Liver (tissue), 9 donors: Measurements from ENCODE around the gene ADCY2. TPM values are rescaled to one million over a fixed set of nuclear protein-coding genes. Genes with fewer than 3 reads are reported as not detected.

Experiments used
- DNase-seq: peaks from one replicate; pipeline ENCODE4 v3.0.0-alpha.2; 2017; ENCODE audit warnings: low spot score
- H3K27ac ChIP-seq, 2 donors: one replicate each; pipeline ENCODE4 v1.7.0; 2013; ENCODE audit warnings: inconsistent platforms in 2 of 2, low read length in 2 of 2, control low read depth in 1 of 2, low read depth in 1 of 2, mild to moderate bottlenecking in 1 of 2
- H3K27me3 ChIP-seq, 4 donors: one replicate each; pipeline versions ENCODE4 v1.6.1 to v1.7.0; 2013; ENCODE audit warnings: low read length in 3 of 4, inconsistent platforms in 1 of 4, mild to moderate bottlenecking in 1 of 4, moderate library complexity in 1 of 4; ENCODE audit not compliant: control insufficient read depth in 4 of 4, insufficient read depth in 4 of 4
- H3K36me3 ChIP-seq, 4 donors: one replicate each; pipeline versions ENCODE4 v1.6.1 to v1.7.0; 2013; ENCODE audit warnings: low read length in 3 of 4, mild to moderate bottlenecking in 3 of 4, low read depth in 1 of 4, moderate library complexity in 1 of 4; ENCODE audit not compliant: control insufficient read depth in 4 of 4, insufficient read depth in 3 of 4
- H3K4me1 ChIP-seq, 4 donors: one replicate each; pipeline versions ENCODE4 v1.6.1 to v1.7.0; 2013; ENCODE audit warnings: low read length in 3 of 4, mild to moderate bottlenecking in 3 of 4, moderate library complexity in 1 of 4; ENCODE audit not compliant: control insufficient read depth in 4 of 4, insufficient read depth in 4 of 4
- H3K4me3 ChIP-seq, 3 donors: one replicate each; pipeline versions ENCODE4 v1.6.1 to v1.7.0; 2013; ENCODE audit warnings: low read length in 3 of 3, control low read depth in 1 of 3, low read depth in 1 of 3, mild to moderate bottlenecking in 1 of 3
- H3K9ac ChIP-seq, 2 donors: one replicate each; pipeline ENCODE4 v1.7.0; 2013; ENCODE audit warnings: low read length in 2 of 2, mild to moderate bottlenecking in 2 of 2, moderate library complexity in 2 of 2, control low read depth in 1 of 2, low read depth in 1 of 2
- H3K9me3 ChIP-seq, 4 donors: one replicate each; pipeline versions ENCODE4 v1.6.1 to v1.7.0; 2013; ENCODE audit warnings: low read length in 3 of 4; ENCODE audit not compliant: control insufficient read depth in 4 of 4
- ATF3 ChIP-seq: IDR thresholded peaks from 2 replicates; pipeline ENCODE4 v1.6.1; 2016; ENCODE audit warnings: antibody characterized with exemption
- CTCF ChIP-seq: fragments of 150-350 bp; IDR thresholded peaks from 2 replicates; pipeline ENCODE4 v1.5.1; 2017; ENCODE audit warnings: improper control_type of control experiment, low read depth, low read length; ENCODE audit not compliant: missing input control
- EGR1 ChIP-seq, 2 donors: IDR thresholded peaks; 2 replicates each; pipeline ENCODE4 v1.6.1; 2016 to 2018; ENCODE audit warnings: antibody characterized with exemption in 2 of 2, low read depth in 2 of 2
- FOXA1 ChIP-seq: IDR thresholded peaks from 2 replicates; pipeline ENCODE4 v1.6.1; 2016; ENCODE audit warnings: antibody characterized with exemption
- FOXA2 ChIP-seq: IDR thresholded peaks from 2 replicates; pipeline ENCODE4 v1.6.1; 2016; ENCODE audit warnings: antibody characterized with exemption
- GABPA ChIP-seq, 2 donors: IDR thresholded peaks in 1 of 2; conservative IDR thresholded peaks in 1 of 2; 2 replicates each; pipeline ENCODE4 v1.6.1; 2016; ENCODE audit warnings: antibody characterized with exemption in 2 of 2, mild to moderate bottlenecking in 1 of 2, moderate library complexity in 1 of 2
- HNF4A ChIP-seq, 2 donors: conservative IDR thresholded peaks; 2 replicates each; pipeline ENCODE4 v1.6.1; 2016; ENCODE audit warnings: antibody characterized with exemption in 2 of 2, mild to moderate bottlenecking in 2 of 2
- HNF4G ChIP-seq: IDR thresholded peaks from 2 replicates; pipeline ENCODE4 v1.6.1; 2016; ENCODE audit warnings: antibody characterized with exemption
- JUND ChIP-seq, 2 donors: IDR thresholded peaks; 2 replicates each; pipeline ENCODE4 v1.6.1; 2016; ENCODE audit warnings: antibody characterized with exemption in 2 of 2
- NR2F2 ChIP-seq: IDR thresholded peaks from 2 replicates; pipeline ENCODE4 v1.6.1; 2016; ENCODE audit warnings: antibody characterized with exemption
- RAD21 ChIP-seq, 2 donors: IDR thresholded peaks; 2 replicates each; pipeline ENCODE4 v1.6.1; 2016; ENCODE audit warnings: antibody characterized with exemption in 2 of 2, mild to moderate bottlenecking in 2 of 2
- REST ChIP-seq: IDR thresholded peaks from 2 replicates; pipeline ENCODE4 v1.6.1; 2016; ENCODE audit warnings: antibody characterized with exemption, mild to moderate bottlenecking
- RXRA ChIP-seq, 2 donors: IDR thresholded peaks; 2 replicates each; pipeline ENCODE4 v1.6.1; 2017 to 2018; ENCODE audit warnings: antibody characterized with exemption in 2 of 2, mild to moderate bottlenecking in 1 of 2
- SP1 ChIP-seq: IDR thresholded peaks from 2 replicates; pipeline ENCODE4 v1.6.1; 2018; ENCODE audit warnings: antibody characterized with exemption, mild to moderate bottlenecking
- TAF1 ChIP-seq: conservative IDR thresholded peaks from 2 replicates; pipeline ENCODE4 v1.6.1; 2016; ENCODE audit warnings: antibody characterized with exemption, mild to moderate bottlenecking
- YY1 ChIP-seq: IDR thresholded peaks from 2 replicates; pipeline ENCODE4 v1.6.1; 2016; ENCODE audit warnings: antibody characterized with exemption, mild to moderate bottlenecking
- ZBTB33 ChIP-seq: IDR thresholded peaks from 2 replicates; pipeline ENCODE4 v1.6.1; 2016; ENCODE audit warnings: antibody characterized with exemption
- WGBS: extraction: QIAGEN DNeasy Blood & Tissue Kit; methylation state at CpG from one replicate; pipeline ENCODE4 v1.1.7; 2013; 5-methylcytosine and 5-hydroxymethylcytosine counted together
- polyA plus RNA-seq, 2 donors: library from polyadenylated mRNA; stranded (reverse) in 1 of 2; unstranded in 1 of 2; fragments of 200-250 nt in 1 of 2; fragments of >200 nt in 1 of 2; fragmentation: Nextera tagmentation in 1 of 2; extraction: Ambion mirVana in 1 of 2; gene quantifications; one replicate each; pipeline versions ENCODE4 v1.2.1 to v1.2.3, GENCODE V29; 2013 to 2015
- total RNA-seq, 2 donors: library from RNA; depleted of rRNA; stranded (reverse); fragments of >200 nt; gene quantifications; one replicate each; pipeline ENCODE4 v1.2.3, GENCODE V29; 2014
- donor health status: healthy.
- donor health status: healthy.
- donor health status: healthy.
- donor health status: healthy.
- donor health status: healthy.

ADCY2 gene
- total and polyA plus RNA-seq, 4 donors = not detected

GRCh38 chr5:7857361-7857760 lies 461.4 kb downstream of the ADCY2 start:
- no peak overlapping the region for H3K27ac ChIP-seq
- H3K4me3 ChIP-seq = no peak overlapping the region
- no peaks in the 10 kb centered on the region for H3K27me3 ChIP-seq
- DNase-seq = no peak
- 83% methylated on average over 5 of the region's 5 CpGs for WGBS
- H3K9ac ChIP-seq = no peak overlapping the region
- TF ChIP-seq EGR1 (IDR thresholded peaks at IDR 0.05; ENCODE audit: low read depth in 2 of 2) = no peak
- TF ChIP-seq ZBTB33 = no peak
- no peak for TF ChIP-seq CTCF
- TF ChIP-seq GABPA (IDR thresholded peaks at IDR 0.05 in 1 of 2, conservative IDR thresholded peaks at IDR 0.05 in 1 of 2) = no peak
- no peak for TF ChIP-seq JUND (IDR thresholded peaks at IDR 0.05)
- no peak for TF ChIP-seq HNF4A (conservative IDR thresholded peaks at IDR 0.05)
- TF ChIP-seq FOXA2 = no peak
- TF ChIP-seq ATF3 = no peak
- no peak for TF ChIP-seq HNF4G
- no peak for TF ChIP-seq FOXA1
- no peak for TF ChIP-seq REST
- TF ChIP-seq RAD21 (IDR thresholded peaks at IDR 0.05) = no peak
- TF ChIP-seq TAF1 = no peak
- no peak for TF ChIP-seq YY1
- TF ChIP-seq NR2F2 = no peak
- TF ChIP-seq SP1 = no peak
- TF ChIP-seq RXRA (IDR thresholded peaks at IDR 0.05) = no peak
- no peaks in the 10 kb centered on the region for H3K9me3 ChIP-seq
- H3K36me3 ChIP-seq = peaks cover 5 to 30% (median 27%) of the 10 kb centered on the region in 4 donors
- H3K4me1 ChIP-seq = peaks cover 0 to 6% (median under 1%) of the 10 kb centered on the region in 4 donors
